Sciatic nerve (tissue), 2 donors: ENCODE measurements around the gene RAB8A. TPM values are rescaled to one million over a fixed set of nuclear protein-coding genes. Genes with fewer than 3 reads are reported as not detected.
"Not testable (repeated sequence)": the region's sequence is repeated elsewhere in the genome, so short reads cannot be mapped to it uniquely, and the experiment has no call there.

Experiments used
- ATAC-seq: fragments of 200-7000 bp; cut with Tn5 transposase; one replicate; pipeline ENCODE4 v1.9.1; 2020; ENCODE audit warnings: mild to moderate bottlenecking, moderate library complexity
- DNase-seq: peaks from one replicate; pipeline ENCODE4 v3.0.0-alpha.2; 2020; ENCODE audit warnings: low spot score
- intact Hi-C: fragments of 100-400 bp; cut with DNase I; formaldehyde crosslinking; loops from one replicate; pipeline ENCODE4 v1.14.2; 2022
- total RNA-seq: library from RNA; stranded (reverse); fragmentation: NEBNext Ultra II Directional; extraction: Animal tissue kit (Norgen Biotek cat#: 25700); gene quantifications from one replicate; pipeline ENCODE4 v1.2.1, GENCODE V29; 2021
- donor health status: DM: no; HTN: no; CAD: no.
- donor health status: DM: no; HTN: no; CAD: no.

Gene RAB8A
- total RNA-seq, 1 donor from 2014 or later, result 49.6 TPM

DNA sequence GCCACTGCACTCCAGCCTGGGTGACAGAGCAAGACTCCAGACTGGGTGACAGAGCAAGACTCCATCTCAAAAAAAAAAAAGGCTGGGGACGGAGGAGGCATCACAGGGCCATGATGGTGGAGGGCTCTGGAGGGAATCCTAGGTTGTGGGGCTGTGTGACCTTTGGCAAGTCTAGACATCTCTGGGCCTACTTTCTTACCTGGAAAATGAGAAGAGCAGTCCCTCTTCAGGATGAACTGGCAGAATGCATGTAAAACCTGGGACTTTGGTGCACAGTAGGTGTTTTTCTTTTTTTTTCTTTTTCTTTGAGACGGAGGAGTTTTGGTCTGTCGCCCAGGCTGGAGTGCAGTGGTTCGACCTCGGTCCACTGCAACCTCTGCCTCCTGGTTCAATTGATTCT is 48.0 kb downstream of the RAB8A start:
- ATAC-seq (no peak), DNase-seq (no peak)
- intact Hi-C loops, result no loop called here

DNA sequence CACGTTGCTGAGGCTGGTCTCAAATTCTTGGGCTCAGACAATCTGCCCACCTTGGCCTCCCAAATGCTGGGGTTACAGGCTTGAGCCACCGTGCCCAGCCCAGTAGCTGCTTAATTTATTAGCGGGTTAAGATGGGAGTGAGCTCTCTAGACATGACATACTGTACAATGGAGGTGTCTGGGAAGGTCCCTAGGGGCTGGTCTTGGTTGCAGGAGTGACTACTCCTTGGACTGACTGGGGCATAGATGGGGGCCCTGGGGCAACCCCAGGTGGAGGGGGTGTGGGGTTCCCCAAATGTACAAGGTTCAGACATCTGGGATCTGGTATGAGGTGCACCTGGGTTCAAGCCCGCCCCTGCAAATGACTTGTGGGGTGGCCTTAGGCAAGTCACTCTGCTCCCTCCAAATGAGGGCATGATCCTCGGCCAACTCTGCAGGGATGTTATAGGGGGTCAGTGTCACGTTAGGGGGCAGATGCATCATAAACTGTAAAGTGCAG is 48.8 kb downstream of the RAB8A start:
- intact Hi-C loops, result no loop called here
- ATAC-seq (no peak), DNase-seq (no peak)

DNA sequence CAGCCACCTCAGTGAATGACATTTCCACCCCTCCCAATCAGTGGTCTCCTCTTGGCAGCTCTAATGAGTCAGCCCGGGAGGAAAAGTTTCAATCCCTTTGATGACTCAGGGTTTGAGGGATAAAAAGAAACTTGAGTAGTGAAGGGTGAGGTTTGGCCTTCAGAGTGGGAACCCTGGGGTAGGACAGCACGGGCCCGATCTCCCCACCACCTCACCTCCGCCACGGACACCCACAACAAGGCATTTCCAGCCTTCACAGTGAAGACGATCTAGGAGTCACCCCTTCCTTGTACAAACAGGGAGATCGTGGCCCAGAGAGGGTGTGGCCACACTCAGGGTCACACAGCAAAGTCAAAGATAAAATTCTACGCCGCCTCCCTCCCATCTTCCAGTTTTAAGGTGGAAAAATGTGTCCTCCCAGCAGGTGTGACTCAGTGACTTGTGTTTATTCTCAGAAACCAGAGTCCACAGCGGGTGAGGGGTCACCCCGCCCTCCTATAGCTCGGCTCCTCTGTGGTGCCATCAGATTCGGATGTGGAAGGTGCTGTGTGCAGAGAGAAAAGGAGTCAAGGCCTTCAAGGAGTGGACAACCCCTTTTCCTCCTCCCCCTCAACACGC is 49.4 kb downstream of the RAB8A start:
- intact Hi-C loops, result no loop called here
- DNase-seq, result no peak

DNA sequence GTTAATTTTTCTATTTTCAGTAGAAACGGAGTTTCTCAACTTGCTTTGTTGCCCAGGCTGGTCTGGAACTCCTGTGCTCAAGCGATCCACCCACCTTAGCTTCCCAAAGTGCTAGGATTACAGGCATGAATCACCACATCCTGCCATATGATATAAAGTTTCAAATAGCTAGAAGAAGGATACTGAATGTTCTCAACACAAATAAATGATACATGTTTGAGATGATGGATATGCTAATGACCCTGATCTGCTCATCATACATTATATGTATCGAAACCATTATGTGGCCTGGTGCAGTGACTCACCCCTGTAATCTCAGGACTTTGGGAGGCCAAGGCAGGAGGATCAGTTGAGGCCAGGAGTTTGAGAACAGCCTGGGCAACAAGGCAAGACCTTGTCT is 50.2 kb downstream of the RAB8A start:
- DNase-seq (no peak), ATAC-seq (no peak)
- intact Hi-C loops, result no loop called here

More for the DNA sequence above, 49.4 kb downstream of the RAB8A start:
- ATAC-seq, result no peak

DNA sequence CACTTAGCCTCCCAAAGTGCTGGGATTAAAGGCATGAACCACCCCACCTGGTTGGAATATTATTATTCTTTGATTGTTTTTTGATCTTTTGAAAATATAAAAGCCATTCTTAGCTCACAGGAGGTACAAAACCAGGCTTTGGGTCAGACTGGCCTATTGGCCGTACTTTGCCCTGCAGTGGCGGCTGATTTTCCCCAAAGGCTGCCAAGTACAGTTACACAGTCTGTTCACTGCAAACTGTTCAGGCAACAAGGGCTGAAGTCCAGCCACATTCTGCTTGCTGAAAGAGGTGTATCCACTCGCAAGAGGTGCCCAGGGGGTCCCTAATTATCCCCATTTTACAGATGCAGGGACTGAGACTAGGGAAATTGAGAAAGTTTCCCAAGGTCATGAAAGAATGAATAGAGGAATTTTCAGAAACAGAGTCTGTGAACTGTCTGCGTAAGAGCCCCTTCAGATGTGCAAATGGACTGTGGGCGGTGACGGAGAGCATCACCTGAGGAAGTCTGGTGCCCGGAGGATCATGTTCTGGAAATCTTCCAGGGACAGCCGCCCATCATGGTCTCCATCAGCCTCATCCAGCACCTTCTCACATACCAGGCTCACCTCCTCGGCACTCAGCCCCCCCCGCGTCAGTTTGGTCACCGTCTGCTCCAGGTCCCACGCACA is 52.7 kb downstream of the RAB8A start:
- intact Hi-C loops, result no loop called here

DNA sequence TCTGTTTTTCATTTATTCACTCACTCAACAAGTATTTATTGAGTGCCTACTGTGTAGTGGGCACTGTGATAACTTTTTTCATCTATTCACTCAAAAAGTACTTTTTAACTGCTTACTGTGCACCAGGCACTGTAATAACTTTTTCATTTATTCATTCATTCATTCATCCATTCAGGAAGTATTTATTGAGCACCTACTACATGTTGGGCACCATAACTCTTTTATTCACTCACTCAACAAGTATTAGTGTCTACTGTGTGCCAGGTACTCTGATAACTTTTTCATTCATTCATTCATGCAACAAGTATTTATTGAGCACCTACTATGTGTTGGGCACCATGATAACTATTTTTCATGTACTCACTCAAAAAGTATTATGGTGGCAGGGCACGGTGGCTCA is 54.7 kb downstream of the RAB8A start:
- no peak for ATAC-seq
- DNase-seq, result no peak
- intact Hi-C loops, result no loop called here

More for the DNA sequence above, 52.7 kb downstream of the RAB8A start:
- ATAC-seq (no peak), DNase-seq (no peak)

DNA sequence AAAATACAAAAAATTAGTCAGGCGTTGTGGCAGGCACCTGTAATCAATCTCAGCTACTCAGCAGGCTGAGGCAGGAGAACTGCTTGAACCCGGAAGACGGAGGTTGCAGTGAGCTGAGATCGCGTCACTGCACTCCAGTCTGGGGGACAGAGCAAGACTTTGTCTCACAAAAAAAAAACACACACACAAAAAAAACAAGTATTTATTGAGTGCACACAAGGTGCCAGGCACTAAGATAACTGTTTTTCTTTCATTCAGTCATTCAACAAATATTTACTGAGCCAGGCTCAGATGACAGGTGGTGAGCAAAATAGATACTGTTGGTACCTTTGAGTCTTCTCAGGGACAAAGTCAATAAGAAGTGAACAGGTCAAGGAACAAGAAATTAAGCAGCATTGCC is 55.4 kb downstream of the RAB8A start:
- intact Hi-C loops, result no loop called here
- ATAC-seq (no peak), DNase-seq (no peak)

DNA sequence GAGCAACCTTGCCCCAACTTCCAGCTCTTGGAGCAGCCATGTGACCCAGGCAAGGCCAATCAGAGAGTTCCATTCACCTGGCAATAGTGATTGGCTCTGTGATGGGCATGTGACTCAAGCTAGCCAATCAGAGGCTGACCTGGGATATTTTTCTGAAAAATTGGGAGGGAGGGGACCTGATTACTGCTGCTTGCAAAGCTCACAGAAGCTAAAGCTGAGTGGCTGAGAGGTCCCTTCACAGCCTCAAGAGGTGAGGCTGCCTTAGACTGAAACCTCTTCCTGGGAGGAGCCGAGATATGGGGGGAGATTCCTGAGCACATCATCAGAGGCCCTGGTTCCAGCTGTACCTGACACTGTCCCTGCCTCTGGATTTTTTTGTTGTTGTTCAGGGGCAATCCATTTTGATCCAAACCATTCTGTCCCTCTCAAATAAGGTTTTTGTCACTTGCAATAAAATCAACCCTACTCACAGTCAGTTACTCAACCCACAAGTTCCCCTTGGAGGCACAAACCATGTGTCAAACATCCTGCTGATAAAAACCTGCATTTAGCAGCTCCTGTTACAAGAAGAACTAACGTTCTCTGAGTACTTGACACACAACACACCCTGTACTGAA is 56.9 kb downstream of the RAB8A start:
- ATAC-seq (no peak), DNase-seq (no peak)
- intact Hi-C loops, result loop anchor here (2.0 kb wide), 1 partner anchor 646 kb away; no protein-coding TSS in a partner anchor

DNA sequence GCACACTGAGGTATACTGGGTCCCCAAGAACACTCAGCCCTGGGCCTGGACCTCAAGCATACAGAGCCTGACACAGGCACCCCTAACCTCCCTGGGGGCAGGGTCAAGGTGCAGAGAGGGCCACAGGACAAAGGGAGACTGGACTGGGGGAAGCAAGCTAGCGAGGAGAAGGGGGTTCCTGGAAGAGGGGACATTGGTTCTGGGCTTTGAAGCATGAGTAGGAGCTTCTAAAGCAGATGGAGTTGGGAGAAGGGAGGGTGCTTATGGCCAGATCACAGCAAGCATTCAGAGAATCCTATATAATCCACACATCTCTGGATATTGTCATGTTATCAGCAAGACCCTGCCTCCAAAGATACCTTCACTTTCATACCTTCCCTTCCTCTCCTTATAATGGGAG is 58.4 kb downstream of the RAB8A start:
- DNase-seq, result no peak
- ATAC-seq, result no peak
- intact Hi-C loops, result no loop called here

DNA sequence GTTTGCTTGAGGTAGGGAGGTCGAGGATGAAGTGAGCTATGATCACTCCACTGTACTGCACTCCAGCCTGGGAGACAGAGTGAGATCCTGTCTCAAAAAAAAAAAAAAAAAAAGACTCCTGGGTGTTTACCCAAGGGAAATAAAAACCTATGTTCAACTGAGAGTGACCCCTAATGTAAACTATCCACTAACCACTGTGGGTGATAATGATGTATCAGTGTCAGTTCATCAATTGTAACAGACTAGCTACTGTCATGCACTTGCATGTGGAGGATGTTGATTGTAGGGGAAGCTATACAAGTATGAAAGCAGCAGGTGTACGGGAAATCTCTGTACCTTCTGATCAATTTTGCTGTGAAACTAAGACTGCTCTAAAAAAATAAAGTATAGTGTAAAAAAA is 64.3 kb downstream of the RAB8A start:
- no peak for ATAC-seq
- intact Hi-C loops, result no loop called here

DNA sequence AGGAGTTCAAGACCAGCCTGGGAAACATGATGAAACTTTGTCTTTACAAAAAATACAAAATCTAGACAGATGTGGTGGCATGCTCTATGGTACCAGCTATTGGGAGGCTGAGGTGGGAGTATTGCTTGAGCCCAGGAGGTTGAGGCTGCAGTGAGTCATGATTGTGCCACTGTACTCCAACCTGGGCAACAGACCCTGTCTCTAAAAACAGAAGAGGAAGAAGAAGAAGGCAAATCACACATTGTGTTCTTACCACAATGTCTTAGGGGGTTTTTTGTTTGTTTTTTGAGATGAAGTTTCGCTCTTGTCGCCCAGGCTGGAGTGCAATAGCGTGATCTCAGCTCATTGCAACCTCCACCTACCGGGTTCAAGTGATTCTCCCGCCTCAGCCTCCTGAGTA is 67.2 kb downstream of the RAB8A start:
- DNase-seq, ATAC-seq, intact Hi-C loops: not testable (repeated sequence)

More for the DNA sequence above, 64.3 kb downstream of the RAB8A start:
- no peak for DNase-seq

DNA sequence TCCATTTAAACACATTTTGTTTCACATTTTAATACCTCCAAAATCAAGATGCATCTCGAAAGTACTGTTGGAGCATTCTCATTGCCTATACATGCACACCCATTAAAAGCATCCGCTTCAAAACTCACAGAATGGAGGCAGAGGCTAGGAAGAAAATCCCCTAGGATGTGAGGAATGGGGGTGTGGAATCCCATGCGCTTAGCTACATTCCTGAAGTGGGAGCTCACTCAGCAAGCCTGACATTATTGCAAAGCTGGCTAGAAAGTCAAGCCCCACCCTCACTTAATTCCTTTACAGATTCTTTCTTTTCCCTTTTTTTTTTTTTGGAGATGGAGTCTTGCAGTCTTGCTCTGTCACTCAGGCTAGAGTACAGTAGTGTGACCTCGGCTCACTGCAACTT is 68.9 kb downstream of the RAB8A start:
- no peak for ATAC-seq
- intact Hi-C loops, result loop anchor here (5.0 kb wide), 1 partner anchor 68 kb away; the partner anchor contains the start of gene RAB8A
- no peak for DNase-seq

Other genes starting within 250 kb of the RAB8A start
- gene CYP4F2, start 213.8 kb upstream of the RAB8A start, total RNA-seq, result not detected
- 2.1 TPM for gene CYP4F11, start 177.4 kb upstream of the RAB8A start, total RNA-seq
- gene OR10H4, start 162.9 kb upstream of the RAB8A start, total RNA-seq, result not detected
- 543 TPM for gene TPM4, start 35.4 kb upstream of the RAB8A start, total RNA-seq
- 1.2 TPM for gene HSH2D, start 31.8 kb downstream of the RAB8A start, total RNA-seq
- gene CIB3, start 61.6 kb downstream of the RAB8A start, total RNA-seq, result not detected
- gene FAM32A, start 73.5 kb downstream of the RAB8A start, total RNA-seq, result 44.8 TPM
- 76.8 TPM for gene AP1M1, start 86.0 kb downstream of the RAB8A start, total RNA-seq
- gene KLF2, start 212.9 kb downstream of the RAB8A start, total RNA-seq, result 105 TPM